ENCODE results near the gene SMYD2.

The SMYD2 gene

DNA sequence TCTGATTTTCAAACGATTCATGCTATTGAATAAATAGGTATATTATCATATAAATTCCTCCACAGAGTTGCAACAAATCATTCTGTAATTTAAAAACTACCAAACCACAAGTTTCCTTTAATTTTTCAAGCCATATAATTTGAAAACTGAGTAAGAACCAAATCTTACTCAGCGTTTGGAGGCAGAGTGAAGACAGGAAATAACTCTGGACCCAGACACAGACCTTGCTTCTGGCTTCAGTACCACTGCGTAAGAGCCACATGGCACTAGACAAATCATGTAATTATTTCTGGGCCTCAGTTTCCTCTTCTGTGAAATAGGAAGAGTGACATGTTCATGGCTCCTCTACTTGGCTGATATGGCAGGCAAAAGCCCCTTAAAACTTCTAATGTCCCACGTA, 82.4 kb downstream of the SMYD2 start:
- no peak for DNase-seq

DNA sequence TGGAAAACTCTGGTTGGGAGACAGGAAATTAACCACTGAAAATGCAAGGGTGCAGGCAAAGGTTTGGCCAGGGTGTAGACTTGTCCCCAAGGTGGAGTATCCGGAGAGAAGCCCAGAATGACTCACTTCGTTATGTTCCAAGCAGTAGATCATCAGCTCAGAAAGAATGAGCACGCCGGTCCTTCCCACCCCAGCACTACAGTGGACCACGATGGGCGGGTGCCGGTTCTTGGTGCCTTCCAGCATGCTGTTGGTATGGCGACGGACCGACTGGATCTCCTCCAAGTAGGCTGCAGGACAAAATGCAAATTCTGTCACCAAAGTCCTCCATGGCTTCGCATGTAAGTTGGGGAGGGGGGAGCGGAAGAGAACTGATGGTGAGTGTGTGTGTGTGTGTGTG, 83.4 kb downstream of the SMYD2 start:
- DNase-seq, result no peak

DNA sequence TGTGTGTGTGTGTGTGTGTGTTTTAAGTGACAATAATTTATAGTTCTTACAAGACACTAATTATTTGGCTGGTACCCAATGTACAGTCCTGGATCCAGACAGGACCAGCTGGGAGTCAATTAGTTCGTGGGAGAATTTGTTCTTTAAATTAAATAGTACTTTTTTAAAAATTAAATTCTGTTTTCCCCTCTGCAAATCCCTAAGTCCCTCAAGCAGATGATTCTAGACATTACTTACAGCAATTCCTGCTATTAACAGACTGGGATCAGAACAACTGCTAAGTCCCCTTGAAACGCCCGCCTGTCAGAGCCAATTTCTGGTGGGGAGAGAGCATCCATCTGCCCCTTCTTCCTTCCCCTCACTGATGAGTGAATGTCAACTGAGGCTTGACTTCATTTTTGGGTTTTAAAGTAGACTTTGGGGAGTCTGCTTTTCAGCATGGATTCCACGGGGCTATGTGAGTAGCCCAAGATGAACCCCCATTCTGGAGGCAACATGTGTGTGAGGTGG, 83.9 kb downstream of the SMYD2 start:
- DNase-seq, result no peak

DNA sequence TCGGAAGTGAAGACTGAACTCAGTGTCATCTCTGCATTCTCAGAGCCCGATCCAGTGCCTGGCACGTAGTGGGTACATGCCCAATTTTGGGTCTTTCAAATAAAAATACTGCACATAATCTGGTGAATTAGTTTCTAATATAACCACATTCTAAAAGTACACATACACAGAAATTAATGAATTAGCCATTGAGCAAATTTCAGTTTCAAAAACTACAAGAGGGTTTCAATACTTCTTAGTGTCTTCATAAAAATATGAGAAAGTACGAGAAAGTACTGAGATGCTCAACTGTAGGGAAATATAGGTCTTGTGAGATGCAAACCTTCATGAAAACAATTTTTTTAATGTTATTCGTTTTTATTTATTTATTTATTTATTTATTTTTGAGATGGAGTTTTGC, 86.9 kb downstream of the SMYD2 start:
- DNase-seq, result no peak

DNA sequence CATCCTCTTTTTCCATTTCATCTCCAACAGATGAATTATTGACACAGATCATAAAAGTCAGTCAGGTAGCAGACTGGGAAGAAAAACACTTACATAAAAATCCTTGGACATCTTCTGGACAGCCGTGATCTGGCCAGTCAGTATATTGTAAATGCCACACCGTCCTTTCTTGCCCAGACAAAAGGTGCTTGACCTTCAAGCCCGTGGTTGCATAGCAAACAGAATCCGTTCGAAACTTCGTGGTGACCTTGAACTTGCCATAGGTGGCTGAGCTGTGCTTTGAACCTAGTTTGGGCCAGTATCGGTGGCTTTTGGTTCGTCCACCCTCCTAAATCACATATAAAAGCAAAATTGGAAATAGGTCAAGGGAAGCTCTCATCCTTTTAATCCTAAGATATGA, 88.4 kb downstream of the SMYD2 start:
- DNase-seq, result no peak

DNA sequence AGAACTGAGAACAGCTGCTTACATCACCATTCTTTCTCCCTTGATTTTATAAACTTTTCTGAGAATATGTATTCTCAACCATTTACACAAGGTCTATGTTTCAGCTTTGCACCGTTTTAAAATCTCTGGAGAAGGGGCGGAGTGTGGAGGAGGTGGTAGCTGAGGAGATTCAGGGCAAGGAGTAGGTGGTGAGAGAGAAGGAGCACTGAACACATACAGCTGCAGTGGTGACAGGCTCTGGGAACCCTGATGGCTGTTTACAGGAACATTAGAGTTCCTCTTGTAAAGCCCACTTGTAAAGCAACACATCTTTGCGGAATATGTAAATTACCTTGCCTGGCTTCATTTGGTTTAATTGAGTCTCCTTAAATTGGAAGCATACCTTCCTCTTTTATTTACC, 89.7 kb downstream of the SMYD2 start:
- no peak for DNase-seq

DNA sequence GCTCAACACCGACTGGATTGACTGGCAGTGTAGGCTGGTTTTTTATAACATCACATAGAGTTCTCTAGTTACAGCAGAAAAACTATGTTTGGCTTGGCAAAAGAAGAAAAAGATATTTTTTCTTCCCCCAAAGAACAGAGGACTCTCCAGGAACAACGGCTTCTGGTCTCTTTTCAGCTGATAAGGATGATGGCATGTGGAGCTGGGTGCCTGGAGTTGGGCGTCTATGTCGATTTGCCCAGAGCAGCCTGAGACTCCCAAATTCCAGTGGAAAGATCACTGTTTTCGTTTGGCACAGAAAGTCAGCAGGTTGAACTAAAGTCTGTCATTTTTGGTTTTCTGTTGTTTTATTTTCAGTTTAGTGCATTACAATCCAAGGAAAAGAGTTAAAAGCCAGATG, 91.1 kb downstream of the SMYD2 start:
- no peak for DNase-seq

DNA sequence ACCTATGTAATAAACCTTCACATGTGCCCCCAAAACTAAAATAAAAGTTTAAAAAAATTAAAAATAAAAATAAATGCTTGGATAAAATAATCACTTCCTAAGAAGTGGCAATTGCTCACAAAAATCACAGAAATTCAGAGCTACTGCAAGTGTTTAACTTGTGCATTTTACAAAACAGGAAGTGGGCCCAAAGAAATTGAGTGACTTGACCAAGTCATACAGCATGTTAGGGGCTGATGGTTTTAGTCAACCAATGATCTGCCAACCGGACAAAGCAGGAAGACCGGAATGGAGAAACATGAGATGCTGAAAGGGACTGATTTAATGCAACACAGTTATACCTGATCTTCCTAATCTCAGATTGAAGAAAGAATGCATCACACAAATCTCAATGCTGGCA, 96.5 kb downstream of the SMYD2 start:
- no peak for DNase-seq

DNA sequence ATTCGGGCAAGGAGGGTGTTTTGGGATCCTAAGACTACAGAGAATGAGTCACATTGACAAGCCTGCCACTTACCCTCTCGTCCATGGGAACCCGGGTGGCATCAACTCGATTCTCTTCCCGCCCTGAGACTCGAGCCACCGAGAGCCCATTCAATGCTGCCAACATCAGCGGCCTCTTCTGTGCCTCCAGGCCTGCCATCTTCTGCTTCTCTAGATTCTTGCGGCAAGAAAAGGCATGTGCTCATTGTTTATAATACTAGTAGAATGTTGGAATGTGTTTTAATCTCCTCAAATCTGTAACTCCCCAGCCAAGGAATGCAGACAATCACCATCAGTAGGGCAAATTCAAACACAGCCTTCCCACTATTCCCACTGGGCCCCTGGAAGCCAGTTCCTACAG, 96.9 kb downstream of the SMYD2 start:
- DNase-seq, result no peak

DNA sequence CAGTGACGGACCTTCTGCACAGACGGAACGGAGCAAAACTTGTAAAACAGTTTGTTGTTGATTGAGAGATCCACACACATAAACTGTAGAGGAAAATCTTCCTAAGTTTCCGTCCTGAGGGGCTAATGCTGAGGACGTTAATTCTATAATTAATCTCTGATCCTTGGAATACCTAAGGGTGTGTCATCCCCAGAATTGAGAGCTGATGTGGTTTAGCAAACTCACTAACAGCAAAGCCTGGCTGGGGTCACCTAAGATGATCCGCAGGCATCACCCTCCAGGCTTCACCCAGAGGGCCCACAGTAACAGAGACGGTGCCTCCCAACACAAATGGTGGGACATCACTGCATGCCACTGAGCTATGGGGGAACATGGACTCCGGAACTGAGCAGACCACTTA, 97.5 kb downstream of the SMYD2 start:
- no peak for DNase-seq

DNA sequence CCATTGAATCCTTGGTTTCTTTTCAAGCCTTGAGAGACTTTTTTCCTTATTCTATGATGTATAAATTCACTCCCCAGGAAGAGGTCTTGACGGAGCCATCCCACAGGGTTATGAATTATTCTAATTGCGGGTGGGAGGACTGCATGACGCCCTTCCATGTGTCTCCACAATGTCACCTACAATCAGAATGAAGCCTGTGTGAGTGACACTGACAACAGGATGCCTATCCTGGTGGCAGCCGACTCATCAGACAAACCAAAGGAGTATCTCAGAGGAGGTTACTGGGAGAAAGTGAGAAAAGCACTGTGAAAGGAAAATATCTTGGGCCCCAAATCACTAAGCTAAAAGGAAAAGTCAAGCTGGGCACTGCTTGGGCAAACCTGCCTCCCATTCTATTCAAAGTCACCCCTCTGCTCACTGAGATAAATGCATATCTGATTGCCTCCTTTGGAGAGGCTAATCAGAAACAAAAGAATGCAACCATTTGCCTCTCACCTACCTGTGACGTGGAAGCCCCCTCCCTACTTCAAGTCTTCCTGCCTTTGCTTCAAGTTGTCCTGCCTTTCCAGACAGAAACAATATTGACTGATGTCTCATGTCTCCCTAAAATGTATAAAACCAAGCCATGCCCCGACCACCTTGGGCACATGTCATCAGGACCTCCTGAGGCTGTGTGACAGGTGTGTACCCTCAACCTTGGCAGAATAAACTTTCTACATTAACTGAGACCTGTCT, 98.4 kb downstream of the SMYD2 start:
- DNase-seq, result no peak

DNA sequence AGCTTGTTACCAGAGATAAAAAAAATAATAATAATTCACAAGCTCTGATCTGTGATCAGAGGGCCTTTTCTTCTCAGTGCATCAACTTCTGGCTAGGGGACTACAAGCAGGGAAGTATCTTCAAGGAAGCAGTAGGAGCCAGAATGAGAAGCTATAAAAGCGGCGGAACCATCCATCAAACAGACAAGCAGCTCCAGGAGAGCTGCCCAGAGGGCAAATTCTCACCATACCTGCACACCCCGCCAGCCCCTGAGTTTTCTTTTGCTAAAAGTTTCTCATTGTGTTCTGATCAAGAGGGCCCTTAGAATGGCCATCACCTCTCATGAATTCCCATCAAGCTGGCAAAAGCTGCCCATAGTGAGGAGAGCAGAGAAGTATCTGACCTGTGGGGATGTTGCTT, 99.4 kb downstream of the SMYD2 start:
- DNase-seq, result no peak

DNA sequence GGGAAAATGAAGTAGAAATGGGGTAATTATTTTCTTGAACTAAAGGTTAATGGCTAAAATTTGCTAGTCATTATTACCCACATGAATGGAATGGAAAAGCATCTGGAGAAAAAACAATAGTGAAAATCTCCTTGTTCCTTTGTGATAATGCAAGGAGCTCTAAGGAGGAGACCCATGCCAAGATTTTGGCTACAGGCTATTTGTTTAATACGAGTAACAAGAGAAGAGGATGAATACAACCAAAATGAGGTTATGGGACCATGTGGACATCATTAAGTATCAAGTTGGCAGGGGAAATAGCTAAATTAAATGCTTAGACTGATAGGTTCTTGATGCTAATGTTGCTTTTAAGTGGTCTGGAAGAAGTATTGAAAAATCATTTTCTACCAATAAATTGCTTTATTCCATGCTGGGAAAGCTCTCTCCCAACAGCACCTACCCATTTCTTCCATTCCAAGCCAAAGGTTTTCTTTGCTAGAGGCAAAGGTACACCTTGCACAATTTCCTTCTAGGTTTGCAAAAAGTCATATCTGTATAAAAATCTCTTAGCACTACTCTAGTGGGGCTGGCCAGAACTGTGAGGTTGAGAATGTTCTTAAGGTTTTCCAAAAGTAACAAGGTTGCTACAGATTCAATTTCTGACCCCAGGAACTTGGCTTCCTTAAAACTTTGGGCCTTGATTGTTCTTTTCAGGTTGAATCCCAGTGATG, 100.2 kb downstream of the SMYD2 start:
- DNase-seq, result no peak

DNA sequence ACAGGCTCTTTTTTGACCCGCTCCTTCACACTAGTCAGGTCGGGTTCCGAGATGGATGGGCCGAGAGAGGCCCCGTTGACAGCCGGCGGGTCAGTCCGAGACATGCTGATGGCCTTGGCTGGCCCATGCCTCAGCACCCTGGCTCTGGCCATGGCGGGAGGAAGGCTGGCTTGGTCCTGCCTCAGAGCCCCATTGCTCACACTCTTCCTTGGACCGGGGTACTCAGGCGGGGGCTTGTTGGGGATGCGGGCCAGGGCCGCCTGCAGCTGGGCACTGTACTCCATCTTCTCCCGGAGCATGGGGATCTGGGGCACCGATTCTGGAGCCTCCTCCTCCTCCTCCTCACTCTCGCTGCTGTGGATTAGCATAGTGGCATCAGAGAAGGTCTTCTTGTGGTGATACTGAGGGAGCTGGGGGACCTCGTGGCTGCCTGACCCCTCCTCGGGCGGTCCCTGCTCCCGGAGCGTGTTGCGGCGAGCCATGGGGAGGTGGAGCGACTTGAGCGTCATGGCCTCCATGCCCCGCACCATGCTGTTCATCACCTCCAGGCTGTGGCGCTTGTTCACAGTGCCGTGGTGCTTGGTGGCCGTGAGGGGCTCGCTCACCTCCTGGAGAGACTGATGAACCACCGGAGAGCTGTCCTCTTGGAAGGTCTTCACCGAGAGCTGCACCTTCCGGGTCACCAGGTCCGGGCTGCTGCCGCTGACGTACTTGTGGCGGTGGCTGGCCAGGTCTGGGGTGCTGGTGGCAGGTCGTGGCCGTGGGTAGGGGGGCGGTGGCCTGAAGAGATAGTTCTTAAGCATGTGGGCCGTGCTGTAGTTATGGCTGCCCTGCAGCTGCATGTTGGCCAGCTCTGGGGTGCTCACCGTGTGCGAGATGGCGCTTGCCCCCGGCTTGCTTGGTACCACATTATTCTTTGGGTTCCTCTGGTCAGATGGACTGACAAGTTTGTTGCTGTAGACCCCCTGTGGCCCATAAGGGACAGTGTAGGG, 102.7 kb downstream of the SMYD2 start:
- no peak for DNase-seq

DNA sequence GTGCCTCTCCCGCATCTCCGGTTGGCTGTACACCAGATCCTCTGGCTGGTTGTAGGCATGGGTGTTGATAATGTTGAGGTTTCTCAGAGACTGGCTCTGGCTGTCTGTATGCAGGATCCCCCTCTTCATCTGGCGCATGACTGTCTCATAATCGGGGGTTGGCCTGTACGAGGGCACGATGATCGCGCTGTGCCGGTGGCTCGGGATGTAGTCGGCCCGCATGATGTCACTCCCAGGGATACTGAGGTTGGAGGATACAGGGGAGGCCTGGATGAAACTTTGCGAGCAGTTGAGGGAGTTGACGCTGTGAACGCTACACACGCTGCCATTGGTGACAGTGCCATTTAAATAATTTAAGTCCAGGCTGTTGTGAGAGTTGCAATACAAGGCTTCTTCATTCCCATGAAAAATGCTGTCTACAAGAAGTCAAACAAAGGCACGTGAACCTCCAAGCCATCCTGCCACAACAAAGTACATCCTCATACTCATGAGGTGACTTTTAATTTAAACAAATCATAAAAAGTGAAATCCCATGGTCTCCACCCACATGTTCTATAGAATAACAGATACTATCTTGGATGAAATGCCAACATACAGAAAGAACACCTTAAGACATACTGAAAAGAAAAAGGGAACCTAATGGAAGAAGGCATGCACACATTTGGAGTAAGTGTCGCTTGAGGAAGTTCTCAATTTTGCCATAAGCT, 103.6 kb downstream of the SMYD2 start:
- DNase-seq, result no peak

DNA sequence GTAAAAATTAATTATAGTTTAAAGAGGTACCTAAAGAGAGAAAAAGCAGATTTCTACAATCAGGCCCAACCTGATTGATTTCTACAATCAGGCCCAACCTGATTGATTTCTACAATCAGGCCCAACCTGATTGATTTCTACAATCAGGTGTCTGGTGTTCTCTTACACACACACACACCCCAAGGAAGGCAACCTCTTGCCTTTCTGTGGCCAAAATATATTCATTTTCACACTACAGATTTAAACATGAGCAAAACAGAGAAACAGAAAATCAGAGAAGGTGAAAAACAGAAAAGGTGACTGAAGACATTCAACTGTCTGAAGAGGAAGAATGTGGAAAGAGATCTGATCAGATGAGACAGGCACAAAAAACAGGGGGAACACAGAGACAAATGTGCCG, 104.5 kb downstream of the SMYD2 start:
- no peak for DNase-seq

DNA sequence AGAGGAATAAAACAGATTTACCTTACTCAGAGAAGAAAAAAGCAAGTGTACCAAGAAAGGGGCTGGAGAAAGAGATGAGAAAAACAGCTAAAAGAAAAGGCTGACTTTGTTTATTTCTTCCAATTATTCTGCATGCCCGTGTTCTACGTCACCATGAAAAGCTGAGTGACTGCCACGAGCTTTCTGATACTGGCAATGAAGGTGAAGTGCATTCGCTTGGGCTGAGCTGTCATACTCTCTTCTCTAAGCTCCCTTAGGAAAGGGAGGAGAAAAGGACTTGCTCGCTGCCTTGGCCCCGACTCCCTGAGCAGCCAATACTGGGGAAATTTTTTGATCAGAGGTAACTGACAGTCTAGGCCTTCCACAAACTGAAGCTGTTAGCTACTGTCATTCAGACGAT, 105.4 kb downstream of the SMYD2 start:
- DNase-seq, result no peak
